Upper lobe of left lung (tissue), 6 donors: ENCODE data around the gene SPSB2. TPM values are rescaled to one million over a fixed set of nuclear protein-coding genes. Genes with fewer than 3 reads are reported as not detected.

Experiments
- ATAC-seq, 2 donors: fragments of 200-7000 bp; cut with Tn5 transposase; one replicate each; pipeline ENCODE4 v1.9.1; 2022; ENCODE audit warnings: mild to moderate bottlenecking in 2 of 2, moderate library complexity in 2 of 2; ENCODE audit not compliant: low FRiP score in 2 of 2
- DNase-seq, 2 donors: peaks; one replicate each; pipeline ENCODE4 v3.0.0-alpha.2; 2019 to 2020
- H3K27ac ChIP-seq, 4 donors: fragments of 200-600 bp; sonication (generic); one replicate each; pipeline ENCODE4 v1.5.1; 2016 to 2019
- H3K27me3 ChIP-seq, 4 donors: fragments of 200-600 bp; sonication (generic); one replicate each; pipeline ENCODE4 v1.5.1; 2017 to 2019
- H3K36me3 ChIP-seq, 4 donors: fragments of 200-600 bp; sonication (generic); one replicate each; pipeline ENCODE4 v1.5.1; 2016 to 2019
- H3K4me1 ChIP-seq, 4 donors: fragments of 200-600 bp; sonication (generic); one replicate each; pipeline ENCODE4 v1.5.1; 2018 to 2019
- H3K4me3 ChIP-seq, 4 donors: fragments of 200-600 bp; sonication (generic); one replicate each; pipeline ENCODE4 v1.5.1; 2017 to 2019; ENCODE audit warnings: mild to moderate bottlenecking in 2 of 4, moderate library complexity in 1 of 4
- H3K9me3 ChIP-seq, 4 donors: fragments of 200-600 bp; sonication (generic); one replicate each; pipeline ENCODE4 v1.5.1; 2018 to 2019
- CTCF ChIP-seq, 6 experiments: fragments of 450-650 bp in 4 of 6; fragments of 200-600 bp in 2 of 6; sonication (generic) in 2 of 6; IDR thresholded peaks; one replicate each; pipeline ENCODE4 v1.5.1; 2016 to 2019; ENCODE audit warnings: antibody characterized with exemption in 6 of 6
- EP300 ChIP-seq, 4 donors: sonication (generic); formaldehyde crosslinking; IDR thresholded peaks; one replicate each; pipeline ENCODE4 v1.5.1; 2017; ENCODE audit warnings: antibody characterized with exemption in 4 of 4, control low read depth in 2 of 4
- POLR2A ChIP-seq, 4 donors: fragments of 450-650 bp; IDR thresholded peaks; one replicate each; pipeline ENCODE4 v1.5.1; 2016 to 2017; ENCODE audit warnings: antibody characterized with exemption in 4 of 4, mild to moderate bottlenecking in 2 of 4
- POLR2AphosphoS5 ChIP-seq, 2 donors: sonication (generic); formaldehyde crosslinking; IDR thresholded peaks; one replicate each; pipeline ENCODE4 v1.5.1; 2017; ENCODE audit warnings: antibody characterized with exemption in 2 of 2
- WGBS, 2 donors: methylation state at CpG; one replicate each; pipeline ENCODE4 v1.1.5; 2017 to 2018; 5-methylcytosine and 5-hydroxymethylcytosine counted together
- total RNA-seq, 6 donors: library from RNA; depleted of rRNA in 4 of 6; stranded (reverse); fragments of >200 nt in 4 of 6; gene quantifications; one replicate each; pipeline versions ENCODE4 v1.1.0 to v1.2.1, GENCODE V29; 2016 to 2021
- donor health status: DM: no; HTN: no; CAD: no; lungs with moderate emphysema.
- donor health status: DM: no; HTN: yes; CAD: no; lungs with severe emphysema.

Gene SPSB2
- total RNA-seq, 6 donors from 2014 or later: 27.7 to 63.3 (median 35.0) TPM

GRCh38 chr12:6851921-6852650 is 21.0 kb downstream of the SPSB2 start, which contains the start of gene USP5:
Gene USP5, plus strand, starts transcription at chr12:6852150. Its CDS starts 30 bp downstream, at chr12:6852180.
- Histone ChIP-seq H3K36me3 (peaks cover 3 to 22% (median 16%) of the 10 kb centered on the region in 4 donors), H3K9me3 (no peaks in the 10 kb centered on the region), H3K4me3 (peak within 1 kb of the TSS; percentile 56 to 71 (median 67)), H3K4me1 (peaks cover 13 to 23% (median 16%) of the 10 kb centered on the region in 4 donors), H3K27me3 (no peaks in the 10 kb centered on the region), H3K27ac (peak within 1 kb of the TSS; percentile 88 to 94 (median 91))
- DNase-seq (peak; percentile 98 to 100), ATAC-seq (peak; percentile 95 to 98)
- WGBS, 2 donors: 1% methylated on average over 64 of the region's 65 CpGs; no CpG with 5 or more reads in 1 of the 2 donors
- TF ChIP-seq POLR2AphosphoS5 (IDR thresholded peaks at IDR 0.05): peak; percentile 60 to 87
- peak in 3 of 6 experiments; percentile 13 to 29 (median 24) for TF ChIP-seq CTCF (IDR thresholded peaks at IDR 0.05)
- peak in 1 of 4 donors; percentile 59 for TF ChIP-seq POLR2A (IDR thresholded peaks at IDR 0.05)
- no peak for TF ChIP-seq EP300 (IDR thresholded peaks at IDR 0.05)

GRCh38 chr12:6851153-6851920 is 21.8 kb downstream of the SPSB2 start, which contains the start of gene CDCA3:
Gene CDCA3, minus strand, starts transcription at chr12:6851286. Its CDS starts 334 bp downstream, at chr12:6850952.
- H3K4me1 ChIP-seq: peaks cover 13 to 23% (median 16%) of the 10 kb centered on the region in 4 donors
- H3K36me3 ChIP-seq: peaks cover 2 to 14% (median 9%) of the 10 kb centered on the region in 4 donors
- H3K4me3 ChIP-seq: peak within 1 kb of the TSS; percentile 48 to 71 (median 67)
- 0 to 1% methylated on average over 29 to 37 of the region's 37 CpGs for WGBS, 2 donors
- DNase-seq (peak; percentile 72 to 98), ATAC-seq (peak; percentile 88 to 92)
- TF ChIP-seq EP300 (IDR thresholded peaks at IDR 0.05) (no peak), CTCF (IDR thresholded peaks at IDR 0.05) (peak in 2 of 6 experiments; percentile 9 to 15), POLR2AphosphoS5 (IDR thresholded peaks at IDR 0.05) (peak; percentile 92 to 98), POLR2A (IDR thresholded peaks at IDR 0.05) (peak in 3 of 4 donors; percentile 88 to 94 (median 88))
- H3K27me3 ChIP-seq: no peaks in the 10 kb centered on the region
- peak within 1 kb of the TSS; percentile 88 to 94 (median 91) for H3K27ac ChIP-seq
- no peaks in the 10 kb centered on the region for H3K9me3 ChIP-seq

GRCh38 chr12:6850796-6851152 is 22.3 kb downstream of the SPSB2 start:
- H3K4me1 ChIP-seq: peaks cover 13 to 23% (median 16%) of the 10 kb centered on the region in 4 donors
- H3K9me3 ChIP-seq: no peaks in the 10 kb centered on the region
- 26 to 36% methylated on average over 4 to 16 of the region's 16 CpGs for WGBS, 2 donors
- H3K36me3 ChIP-seq: peaks cover 0 to 10% (median 3%) of the 10 kb centered on the region in 4 donors
- ATAC-seq (no peak), DNase-seq (peak in 1 of 2 donors; percentile 85)
- H3K4me3 ChIP-seq: peak overlapping the region in 3 of 4 donors; percentile 66 to 71 (median 68)
- no peaks in the 10 kb centered on the region for H3K27me3 ChIP-seq
- peak overlapping the region in 3 of 4 donors; percentile 88 to 94 (median 91) for H3K27ac ChIP-seq
- no peak for TF ChIP-seq POLR2AphosphoS5 (IDR thresholded peaks at IDR 0.05)

- Histone ChIP-seq H3K4me3 (peak overlapping the region in 1 of 4 donors; percentile 68), H3K27ac (no peak overlapping the region), H3K36me3 (peaks cover 0 to 5% (median 0%) of the 10 kb centered on the region in 4 donors), H3K9me3 (no peaks in the 10 kb centered on the region), H3K27me3 (no peaks in the 10 kb centered on the region), H3K4me1 (peaks cover 13 to 23% (median 16%) of the 10 kb centered on the region in 4 donors)
- DNase-seq (no peak), ATAC-seq (no peak)
- TF ChIP-seq POLR2AphosphoS5 (IDR thresholded peaks at IDR 0.05) (no peak), POLR2A (IDR thresholded peaks at IDR 0.05) (no peak), CTCF (IDR thresholded peaks at IDR 0.05) (no peak), EP300 (IDR thresholded peaks at IDR 0.05) (no peak)
- WGBS, 2 donors: 81 to 86% methylated on average over 8 to 10 of the region's 10 CpGs
Observed at GRCh38 chr12:6849976-6850560, 23.0 kb downstream of the SPSB2 start.
